ENCODE measurements around the gene RBL2. TPM values are rescaled to one million over a fixed set of nuclear protein-coding genes. Genes with fewer than 3 reads are reported as not detected.

Gene RBL2
- polyA plus RNA-seq, 1 donor: 123 TPM

DNA sequence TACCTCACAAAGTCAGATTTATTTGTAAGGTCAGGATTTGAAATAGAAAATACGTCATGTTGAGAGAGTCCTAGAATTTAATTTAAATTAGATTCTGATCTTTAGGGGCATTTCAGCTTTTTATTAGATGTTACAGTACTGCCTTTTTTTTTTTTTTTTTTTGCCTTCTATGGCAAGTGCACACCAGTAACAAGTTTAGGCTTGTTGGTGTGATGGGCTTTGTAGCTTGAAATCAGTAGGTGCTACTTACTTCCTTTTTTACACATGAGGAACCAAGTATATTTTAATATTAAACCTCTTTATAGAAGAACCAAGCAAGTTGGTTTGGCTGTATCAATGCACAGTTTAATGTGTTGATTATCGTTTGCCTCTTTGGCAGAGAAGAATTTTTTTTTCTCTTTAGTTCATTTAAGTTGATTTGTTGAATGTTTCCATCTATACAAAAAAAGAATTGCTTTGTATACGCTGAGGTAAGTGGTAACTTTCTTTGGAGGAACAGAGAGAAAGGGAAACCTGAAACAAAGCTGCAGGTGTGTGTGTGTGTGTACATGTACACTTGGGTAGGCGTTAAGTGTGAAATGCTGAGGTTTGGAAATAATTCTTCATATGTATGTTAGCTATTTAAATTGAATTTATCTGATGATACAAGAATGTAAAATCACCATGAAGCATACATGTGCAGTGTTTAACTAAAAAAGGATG, 15.7 kb downstream of the RBL2 start:
- DNase-seq: no peak

GRCh38 chr16:53453928-53454327, 19.7 kb downstream of the RBL2 start:
- DNase-seq: no peak

- DNase-seq: no peak
These were observed 22.4 kb downstream of the RBL2 start for GRCh38 chr16:53456625-53457024.

GRCh38 chr16:53457670-53458069, 23.4 kb downstream of the RBL2 start:
- DNase-seq: no peak

GRCh38 chr16:53458635-53459034, 24.4 kb downstream of the RBL2 start:
- no peak for DNase-seq

GRCh38 chr16:53465606-53466280, 31.5 kb downstream of the RBL2 start:
- DNase-seq: no peak

GRCh38 chr16:53476867-53477266, 42.6 kb downstream of the RBL2 start:
- no peak for DNase-seq

DNA sequence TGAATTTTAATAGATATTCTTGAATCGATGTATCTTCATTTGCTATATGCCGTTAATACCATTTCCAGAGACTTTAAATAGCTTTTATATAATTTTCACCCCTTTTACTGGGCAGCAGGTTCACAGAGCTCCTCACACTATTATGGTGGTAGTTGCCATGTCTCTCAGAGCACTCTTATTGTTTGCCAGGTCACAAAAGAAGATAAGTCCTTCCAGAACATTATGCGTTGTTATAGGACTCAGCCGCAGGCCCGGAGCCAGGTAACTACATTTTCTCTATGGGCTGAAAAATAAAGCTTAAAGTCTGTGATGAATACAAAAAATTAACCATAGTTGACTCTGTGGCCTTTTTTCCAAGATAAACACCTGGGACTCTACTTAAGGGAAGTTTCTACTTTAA, 44.7 kb downstream of the RBL2 start:
- DNase-seq: no peak

DNA sequence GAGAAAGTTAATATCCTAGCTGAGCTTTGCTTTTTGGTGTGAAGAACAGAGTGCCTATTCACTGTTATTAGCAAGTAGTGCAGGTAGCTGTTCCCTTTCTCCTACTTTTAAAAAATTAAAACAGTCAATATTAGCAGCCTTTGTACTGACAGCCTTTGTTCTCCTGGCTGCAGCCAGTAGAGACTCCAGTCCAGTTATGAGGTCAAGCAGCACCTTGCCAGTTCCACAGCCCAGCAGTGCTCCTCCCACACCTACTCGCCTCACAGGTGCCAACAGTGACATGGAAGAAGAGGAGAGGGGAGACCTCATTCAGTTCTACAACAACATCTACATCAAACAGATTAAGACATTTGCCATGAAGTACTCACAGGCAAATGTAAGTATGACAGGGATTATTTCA, 46.1 kb downstream of the RBL2 start:
- no peak for DNase-seq

GRCh38 chr16:53482123-53482522, 47.9 kb downstream of the RBL2 start:
- no peak for DNase-seq

GRCh38 chr16:53484542-53484941, 50.3 kb downstream of the RBL2 start:
- no peak for DNase-seq

GRCh38 chr16:53486230-53486629, 52.0 kb downstream of the RBL2 start:
- no peak for DNase-seq

DNA sequence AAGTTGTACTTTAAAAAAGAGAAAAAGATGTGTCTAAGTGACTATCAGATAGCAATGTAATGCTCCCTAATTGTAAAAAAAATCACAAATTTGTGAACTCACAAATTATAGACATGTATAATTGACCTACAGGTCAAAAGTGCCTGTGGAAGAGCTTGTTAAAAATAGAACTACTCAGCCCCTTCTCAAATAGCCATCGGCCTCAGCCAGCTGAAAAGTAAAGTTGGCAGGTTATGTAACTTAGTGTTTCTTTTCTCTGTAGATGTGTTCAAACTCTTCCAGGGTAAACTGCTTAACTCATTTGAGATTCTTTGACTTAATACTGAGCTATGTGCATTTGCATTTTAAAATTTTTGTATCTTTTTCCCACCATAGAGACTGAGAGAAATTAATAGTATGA, 55.5 kb downstream of the RBL2 start:
- no peak for DNase-seq

- no peak for DNase-seq
These were observed 58.2 kb downstream of the RBL2 start for GRCh38 chr16:53492503-53492902.

DNA sequence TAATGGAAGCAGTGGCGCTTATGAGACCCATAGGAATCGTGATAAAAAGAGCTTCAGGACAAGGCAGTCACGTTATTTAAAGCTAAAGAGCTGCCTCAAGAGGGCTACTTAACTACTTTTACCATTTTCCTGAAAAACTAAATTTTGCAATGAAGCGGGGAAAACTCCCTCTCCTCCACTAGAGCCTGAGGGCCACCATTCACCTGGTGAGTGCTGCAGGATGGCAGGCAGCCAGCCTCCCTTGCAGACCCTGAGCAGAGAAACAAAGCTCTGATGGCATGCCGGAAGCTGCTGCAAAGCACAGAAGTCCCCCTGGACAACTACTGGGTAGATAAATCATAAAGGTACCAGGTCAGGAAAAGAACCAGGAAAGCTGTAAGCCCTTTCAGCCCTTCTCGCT, 60.4 kb downstream of the RBL2 start:
- DNase-seq: no peak

- DNase-seq: no peak
These were observed 61.1 kb downstream of the RBL2 start for GRCh38 chr16:53495325-53495724.

GRCh38 chr16:53498984-53499383, 64.7 kb downstream of the RBL2 start:
- no peak for DNase-seq

- no peak for DNase-seq
These were observed 67.1 kb downstream of the RBL2 start for GRCh38 chr16:53501216-53501859.

- peak; percentile 19 for DNase-seq
These were observed 68.3 kb downstream of the RBL2 start, which contains the start of gene AKTIP for GRCh38 chr16:53502331-53503269. Gene AKTIP, minus strand, starts transcription at chr16:53503209. Its CDS starts 2,950 bp downstream, at chr16:53500259.

GRCh38 chr16:53503270-53503923, 69.1 kb downstream of the RBL2 start:
- DNase-seq: peak; percentile 100

GRCh38 chr16:53503991-53504663, 69.9 kb downstream of the RBL2 start:
- DNase-seq: peak; percentile 57
